AG04450 (cell line): ENCODE data around the gene TMEM131. TPM values are rescaled to one million over a fixed set of nuclear protein-coding genes. Genes with fewer than 3 reads are reported as not detected.

ENCODE experiments used
- CTCF ChIA-PET: fragments of 300-600, 350-600 bp; formaldehyde crosslinking; extraction: SDS; loops from one replicate; lab custom pipeline; 2022; ENCODE audit warnings: antibody characterized with exemption, inconsistent platforms; lab: Charles Lee
- POLR2A ChIA-PET: fragments of 350-600 bp; formaldehyde crosslinking; extraction: SDS; loops from one replicate; lab custom pipeline; 2021; ENCODE audit warnings: antibody characterized with exemption, inconsistent platforms; lab: Yijun Ruan, JAX
- DNase-seq: peaks from one replicate; pipeline ENCODE4 v3.0.0-alpha.2; 2011; ENCODE audit warnings: low read depth, low spot score
- H3K27ac ChIP-seq: one replicate; pipeline ENCODE4 v1.5.1; 2012; ENCODE audit warnings: low read depth, low read length, control low read depth
- H3K27me3 ChIP-seq: one replicate; pipeline ENCODE4 v1.6.0; 2012; ENCODE audit warnings: low read length; ENCODE audit not compliant: control insufficient read depth, insufficient read depth
- H3K4me3 ChIP-seq: 2 replicates; pipeline ENCODE4 v1.5.1; 2011; ENCODE audit warnings: mild to moderate bottlenecking, low read depth, low read length, control low read depth
- H3K9me3 ChIP-seq: 2 replicates; pipeline ENCODE4 v1.5.1; 2012; ENCODE audit warnings: low read length; ENCODE audit not compliant: control insufficient read depth, insufficient read depth
- CTCF ChIP-seq: IDR thresholded peaks from 2 replicates; pipeline ENCODE4 v1.5.1; 2011; ENCODE audit warnings: low read depth, low read length, control low read depth, inconsistent platforms
- polyA plus RNA-seq: library from polyadenylated mRNA; depleted of rRNA; stranded (reverse); fragments of >200 nt; gene quantifications from 2 replicates; pipeline ENCODE4 v1.2.3, GENCODE V29; 2011

The TMEM131 gene
- polyA plus RNA-seq, 1 experiment = 24.4 TPM

GRCh38 chr2:97951155-97951680, 44.5 kb downstream of the TMEM131 start:
- H3K27ac ChIP-seq = peak overlapping the region; percentile 73
- H3K27me3 ChIP-seq = no peaks in the 10 kb centered on the region
- no peak for DNase-seq
- POLR2A ChIA-PET = interaction anchor here (0.7 to 1.2 kb wide), 3 partner anchors 14 to 69 kb away, joined by 3 to 5 read pairs (median 3); no protein-coding TSS in a partner anchor
- no peak overlapping the region for H3K4me3 ChIP-seq
- no peak for TF ChIP-seq CTCF
- CTCF ChIA-PET = interaction anchor here (0.6 kb wide), 1 partner anchor 147 kb away, joined by 3 read pairs; no protein-coding TSS in a partner anchor
- H3K9me3 ChIP-seq = no peaks in the 10 kb centered on the region; the same call in 1 of the 2 replicates

GRCh38 chr2:97950329-97951154, 45.2 kb downstream of the TMEM131 start:
- no peak for TF ChIP-seq CTCF
- no peak overlapping the region for H3K4me3 ChIP-seq
- peak overlapping the region; percentile 87 for H3K27ac ChIP-seq
- ChIA-PET POLR2A (interaction anchor here (0.7 to 1.2 kb wide), 3 partner anchors 13 to 68 kb away, joined by 3 to 5 read pairs (median 3); no protein-coding TSS in a partner anchor), CTCF (interaction anchor here (0.6 kb wide), 1 partner anchor 146 kb away, joined by 3 read pairs; no protein-coding TSS in a partner anchor)
- peak; percentile 57 for DNase-seq
- H3K27me3 ChIP-seq = no peaks in the 10 kb centered on the region
- no peaks in the 10 kb centered on the region; the same call in 1 of the 2 replicates for H3K9me3 ChIP-seq

- ChIA-PET CTCF (no interaction called here), POLR2A (no interaction called here)
- TF ChIP-seq CTCF = no peak
- H3K27me3 ChIP-seq = no peaks in the 10 kb centered on the region
- H3K27ac ChIP-seq = no peak overlapping the region
- H3K9me3 ChIP-seq = no peaks in the 10 kb centered on the region; the same call in 1 of the 2 replicates
- H3K4me3 ChIP-seq = no peak overlapping the region
- DNase-seq = no peak
Observed at GRCh38 chr2:97948926-97949325, 46.8 kb downstream of the TMEM131 start.

GRCh38 chr2:97945791-97946190, 50.0 kb downstream of the TMEM131 start:
- Histone ChIP-seq H3K4me3 (no peak overlapping the region), H3K27me3 (no peaks in the 10 kb centered on the region), H3K27ac (no peak overlapping the region), H3K9me3 (no peaks in the 10 kb centered on the region)
- DNase-seq = no peak
- ChIA-PET CTCF (no interaction called here), POLR2A (no interaction called here)
- no peak for TF ChIP-seq CTCF

GRCh38 chr2:97936881-97937280, 58.9 kb downstream of the TMEM131 start:
- no peak for DNase-seq
- Histone ChIP-seq H3K27ac (no peak overlapping the region), H3K27me3 (no peaks in the 10 kb centered on the region), H3K4me3 (no peak overlapping the region), H3K9me3 (no peaks in the 10 kb centered on the region)
- POLR2A ChIA-PET = interaction anchor here (0.6 to 1.1 kb wide), 2 partner anchors 14 to 58 kb away, joined by 3 read pairs; no protein-coding TSS in a partner anchor
- no peak for TF ChIP-seq CTCF
- CTCF ChIA-PET = interaction anchor here (2.1 kb wide), 1 partner anchor 130 kb away, joined by 8 read pairs; no protein-coding TSS in a partner anchor
